H9 (cell line): ENCODE results near the gene MRM3. TPM values are rescaled to one million over a fixed set of nuclear protein-coding genes. Genes with fewer than 3 reads are reported as not detected.

Source experiments
- DNase-seq: peaks from one replicate; pipeline ENCODE4 v3.0.0-alpha.2; 2017
- H2AFZ ChIP-seq: one replicate; pipeline ENCODE4 v1.6.1; 2013; ENCODE audit warnings: mild to moderate bottlenecking, low read length, control low read depth, moderate library complexity
- H2AK5ac ChIP-seq: 2 replicates; pipeline ENCODE4 v1.6.1; 2013; ENCODE audit warnings: low read length, control low read depth, mixed read lengths; ENCODE audit not compliant: insufficient read length
- H2BK120ac ChIP-seq: one replicate; pipeline ENCODE4 v1.6.1; 2013; ENCODE audit warnings: low read depth, mild to moderate bottlenecking, low read length, control low read depth, inconsistent platforms; ENCODE audit not compliant: poor library complexity, severe bottlenecking
- H2BK12ac ChIP-seq: 2 replicates; pipeline ENCODE4 v1.6.1; 2013; ENCODE audit warnings: low read length, control low read depth, mixed read lengths, low read depth; ENCODE audit not compliant: insufficient read length
- H2BK15ac ChIP-seq: 2 replicates; pipeline ENCODE4 v1.6.1; 2013; ENCODE audit warnings: low read depth, low read length, control low read depth
- H2BK20ac ChIP-seq: one replicate; pipeline ENCODE4 v1.6.1; 2013; ENCODE audit warnings: low read depth, mild to moderate bottlenecking, low read length, control low read depth, inconsistent platforms; ENCODE audit not compliant: poor library complexity, severe bottlenecking
- H2BK5ac ChIP-seq: 2 replicates; pipeline ENCODE4 v1.6.1; 2013; ENCODE audit warnings: low read length, control low read depth, mixed read lengths; ENCODE audit not compliant: insufficient read length
- H3K14ac ChIP-seq: 2 replicates; pipeline ENCODE4 v1.6.1; 2013; ENCODE audit warnings: low read length, control low read depth; ENCODE audit not compliant: insufficient read depth
- H3K18ac ChIP-seq: 2 replicates; pipeline ENCODE4 v1.6.1; 2013; ENCODE audit warnings: low read depth, mild to moderate bottlenecking, mixed read lengths, low read length, control low read depth; ENCODE audit not compliant: insufficient read length
- H3K23ac ChIP-seq: 2 replicates; pipeline ENCODE4 v1.6.1; 2013; ENCODE audit warnings: low read length, control low read depth, mixed read lengths, low read depth; ENCODE audit not compliant: insufficient read length
- H3K23me2 ChIP-seq: 2 replicates; pipeline ENCODE4 v1.6.1; 2013; ENCODE audit warnings: low read depth, mild to moderate bottlenecking, mixed read lengths, low read length, control low read depth; ENCODE audit not compliant: insufficient read length, poor library complexity, severe bottlenecking
- H3K27ac ChIP-seq: 2 replicates; pipeline ENCODE4 v1.5.1; 2013; ENCODE audit warnings: low read length, control low read depth, mixed read lengths, low read depth; ENCODE audit not compliant: insufficient read length
- H3K27me3 ChIP-seq: 2 replicates; pipeline ENCODE4 v1.6.1; 2013; ENCODE audit warnings: low read length, control low read depth, inconsistent platforms; ENCODE audit not compliant: insufficient read depth
- H3K4ac ChIP-seq: 2 replicates; pipeline ENCODE4 v1.6.1; 2013; ENCODE audit warnings: low read depth, mild to moderate bottlenecking, control low read depth, inconsistent platforms, low read length, moderate library complexity
- H3K4me1 ChIP-seq: 2 replicates; pipeline ENCODE4 v1.6.1; 2013; ENCODE audit warnings: low read length, control low read depth, inconsistent platforms; ENCODE audit not compliant: insufficient read depth
- H3K4me2 ChIP-seq: 2 replicates; pipeline ENCODE4 v1.6.1; 2013; ENCODE audit warnings: low read length, control low read depth, mixed read lengths; ENCODE audit not compliant: insufficient read length, insufficient read depth
- H3K56ac ChIP-seq: 2 replicates; pipeline ENCODE4 v1.6.1; 2013; ENCODE audit warnings: low read depth, mild to moderate bottlenecking, mixed read lengths, low read length, control low read depth; ENCODE audit not compliant: insufficient read length
- H3K79me1 ChIP-seq: 2 replicates; pipeline ENCODE4 v1.6.1; 2013; ENCODE audit warnings: low read depth, mild to moderate bottlenecking, moderate library complexity, low read length, control low read depth, inconsistent platforms; ENCODE audit not compliant: insufficient read depth, poor library complexity, severe bottlenecking
- H3K79me2 ChIP-seq: 2 replicates; pipeline ENCODE4 v1.6.1; 2013; ENCODE audit warnings: low read length, control low read depth, inconsistent platforms; ENCODE audit not compliant: insufficient read depth
- H3K9ac ChIP-seq: 2 replicates; pipeline ENCODE4 v1.6.1; 2013; ENCODE audit warnings: low read length, control low read depth, mixed read lengths; ENCODE audit not compliant: insufficient read length; ENCODE audit errors: extremely low read depth
- H3K9me3 ChIP-seq: one replicate; pipeline ENCODE4 v1.6.1; 2013; ENCODE audit warnings: low read depth, low read length, inconsistent platforms; ENCODE audit not compliant: control insufficient read depth
- H3T11ph ChIP-seq: one replicate; pipeline ENCODE4 v1.6.1; 2013; ENCODE audit warnings: mild to moderate bottlenecking, low read length, control low read depth, inconsistent platforms
- H4K20me1 ChIP-seq: one replicate; pipeline ENCODE4 v1.6.1; 2013; ENCODE audit not compliant: control insufficient read depth, insufficient read length, insufficient read depth
- H4K5ac ChIP-seq: 2 replicates; pipeline ENCODE4 v1.6.1; 2013; ENCODE audit warnings: low read depth, mild to moderate bottlenecking, mixed read lengths, low read length, control low read depth; ENCODE audit not compliant: insufficient read length
- H4K8ac ChIP-seq: replicated peaks from 2 replicates; pipeline ENCODE4 v1.6.1; 2013; ENCODE audit warnings: low read length, control low read depth, mixed read lengths, low read depth; ENCODE audit not compliant: insufficient read length
- H4K91ac ChIP-seq: 2 replicates; pipeline ENCODE4 v1.6.1; 2013; ENCODE audit warnings: low read depth, mild to moderate bottlenecking, moderate library complexity, mixed read lengths, low read length, control low read depth; ENCODE audit not compliant: insufficient read length
- H3K27ac Mint-ChIP-seq, 3 experiments: 2 replicates in 2 of 3; 3 replicates in 1 of 3; pipeline ENCODE4 v1.8.0; 2020 to 2021; ENCODE audit warnings: mixed read lengths in 3 of 3, mild to moderate bottlenecking in 1 of 3, moderate library complexity in 1 of 3
- H3K27me3 Mint-ChIP-seq: 2 replicates; pipeline ENCODE4 v1.8.0; 2021; ENCODE audit warnings: low read depth, mild to moderate bottlenecking, moderate library complexity, mixed read lengths
- H3K36me3 Mint-ChIP-seq, 3 experiments: 2 replicates in 2 of 3; 3 replicates in 1 of 3; pipeline ENCODE4 v1.8.0; 2020 to 2021; ENCODE audit warnings: low read depth in 3 of 3, mixed read lengths in 3 of 3; ENCODE audit not compliant: insufficient read depth in 1 of 3
- H3K4me1 Mint-ChIP-seq, 2 experiments: 2 replicates each; pipeline ENCODE4 v1.8.0; 2020; ENCODE audit warnings: mixed read lengths in 2 of 2
- H3K4me3 Mint-ChIP-seq, 2 experiments: 2 replicates in 1 of 2; 3 replicates in 1 of 2; pipeline ENCODE4 v1.8.0; 2020 to 2021; ENCODE audit warnings: mild to moderate bottlenecking in 2 of 2, mixed read lengths in 2 of 2, moderate library complexity in 1 of 2
- H3K9me3 Mint-ChIP-seq, 2 experiments: 2 replicates in 1 of 2; 3 replicates in 1 of 2; pipeline ENCODE4 v1.8.0; 2020; ENCODE audit warnings: mild to moderate bottlenecking in 2 of 2, mixed read lengths in 2 of 2, moderate library complexity in 1 of 2
- CTCF ChIP-seq: fragments of 200-600 bp; sonication (generic); conservative IDR thresholded peaks from 3 replicates; pipeline ENCODE4 v1.8.0; 2021; ENCODE audit warnings: antibody characterized with exemption, mild to moderate bottlenecking
- WGBS: extraction: QIAGEN DNeasy Blood & Tissue Kit; methylation state at CpG from one replicate; pipeline ENCODE4 v1.1.7; 2013; ENCODE audit warnings: missing lambda C conversion rate, low lambda C conversion rate, mixed read lengths; ENCODE audit not compliant: insufficient read length; ENCODE audit errors: extremely low coverage; 5-methylcytosine and 5-hydroxymethylcytosine counted together
- total RNA-seq: library from RNA; stranded (reverse); gene quantifications from 2 replicates; pipeline ENCODE4 v1.2.1, GENCODE V29; 2021

MRM3 gene
- total RNA-seq, 1 experiment from 2014 or later, result 25.3 TPM

- Histone ChIP-seq H4K91ac (no peak overlapping the region), H3T11ph (no peak overlapping the region), H3K79me2 (no peaks in the 10 kb centered on the region), H3K27ac (no peak overlapping the region), H3K4me2 (no peak overlapping the region), H3K14ac (no peak overlapping the region), H2AK5ac (no peak overlapping the region), H4K5ac (no peak overlapping the region), H3K18ac (no peak overlapping the region), H3K9ac (no peak overlapping the region), H2BK120ac (no peak overlapping the region), H2AFZ (no peak overlapping the region), H4K8ac (no peak overlapping the region), H3K79me1 (no peaks in the 10 kb centered on the region), H2BK12ac (no peak overlapping the region), H3K4ac (no peak overlapping the region), H4K20me1 (no peaks in the 10 kb centered on the region), H3K9me3 (no peaks in the 10 kb centered on the region), H3K23ac (no peak overlapping the region), H2BK15ac (no peak overlapping the region), H3K23me2 (no peaks in the 10 kb centered on the region), H2BK20ac (no peak overlapping the region), H3K27me3 (no peaks in the 10 kb centered on the region), H3K4me1 (no peaks in the 10 kb centered on the region), H2BK5ac (no peak overlapping the region), H3K56ac (no peak overlapping the region)
- Mint-ChIP-seq H3K27me3 (no peaks in the 10 kb centered on the region), H3K4me1 (peaks cover 12 to 13% of the 10 kb centered on the region in 2 experiments), H3K4me3 (no peak overlapping the region), H3K27ac (peak overlapping the region in 1 of 3 experiments; percentile 44; a peak in 1 of 7 replicates), H3K36me3 (peaks cover 21 to 78% (median 70%) of the 10 kb centered on the region in 3 experiments), H3K9me3 (peaks cover 0 to 4% of the 10 kb centered on the region in 2 experiments; a peak in 1 of 5 replicates)
- no CpG with 5 or more reads among the region's 5 CpGs for WGBS
- TF ChIP-seq CTCF, result no peak
- no peak for DNase-seq
These were observed 22.2 kb upstream of the MRM3 start for GRCh38 chr17:759964-760363.
